Body of pancreas (tissue), 4 donors: ENCODE measurements around the gene GNB1.

ENCODE experiments used
- POLR2A ChIP-seq, 3 donors: fragments of 450-650 bp; IDR thresholded peaks; one replicate each; pipeline ENCODE4 v1.6.1; 2016; ENCODE audit warnings: antibody characterized with exemption in 3 of 3, mild to moderate bottlenecking in 2 of 3
- TF ChIP-seq, protein P1 (sequence below), 7 experiments: fragments of 450-650 bp in 4 of 7; fragments of 200-600 bp in 3 of 7; sonication (generic) in 3 of 7; IDR thresholded peaks; one replicate each; pipeline ENCODE4 v1.5.1; 2016 to 2019; ENCODE audit warnings: antibody characterized with exemption in 7 of 7

DNA sequence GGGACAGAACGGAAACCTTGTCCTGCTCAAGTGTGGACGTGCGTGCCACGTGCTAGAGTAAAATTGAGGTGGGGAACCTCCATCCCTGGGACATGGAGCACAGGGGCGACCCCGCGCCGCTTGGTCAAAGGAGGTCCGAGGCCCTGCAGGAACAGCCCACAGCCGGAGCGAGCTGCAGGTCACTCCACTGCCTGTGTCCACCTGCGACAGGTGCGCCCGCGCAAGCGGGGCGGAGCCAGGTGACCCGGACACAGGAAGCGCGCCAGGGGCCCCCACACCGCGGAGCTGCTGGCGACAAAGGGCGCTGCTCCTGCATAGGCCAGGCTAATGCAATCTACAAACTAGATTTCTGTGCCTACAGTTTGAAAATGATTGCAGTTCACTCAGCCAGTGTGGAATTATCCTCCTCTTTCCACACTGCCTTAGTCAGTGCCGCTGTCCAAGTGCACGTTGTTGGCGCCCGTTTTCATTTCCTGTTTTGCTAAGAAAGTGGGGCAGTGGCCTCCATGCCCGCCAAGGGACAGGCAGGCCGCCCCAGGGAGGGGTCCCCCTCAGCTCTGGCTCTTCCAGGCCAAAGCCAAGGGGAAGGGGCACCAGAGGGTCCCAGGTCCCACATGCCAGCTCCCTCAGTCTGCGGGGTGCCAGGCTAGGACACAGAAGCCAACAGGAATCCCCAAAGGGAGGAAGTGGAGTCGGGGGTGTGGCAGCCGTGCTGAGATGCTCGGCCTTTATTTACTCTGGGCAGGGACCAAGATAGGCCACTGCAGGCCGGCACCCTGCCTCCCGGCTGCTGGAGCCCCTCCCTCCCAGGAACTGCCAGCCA, 108.3 kb downstream of the GNB1 start:
- TF ChIP-seq, protein P1, sequence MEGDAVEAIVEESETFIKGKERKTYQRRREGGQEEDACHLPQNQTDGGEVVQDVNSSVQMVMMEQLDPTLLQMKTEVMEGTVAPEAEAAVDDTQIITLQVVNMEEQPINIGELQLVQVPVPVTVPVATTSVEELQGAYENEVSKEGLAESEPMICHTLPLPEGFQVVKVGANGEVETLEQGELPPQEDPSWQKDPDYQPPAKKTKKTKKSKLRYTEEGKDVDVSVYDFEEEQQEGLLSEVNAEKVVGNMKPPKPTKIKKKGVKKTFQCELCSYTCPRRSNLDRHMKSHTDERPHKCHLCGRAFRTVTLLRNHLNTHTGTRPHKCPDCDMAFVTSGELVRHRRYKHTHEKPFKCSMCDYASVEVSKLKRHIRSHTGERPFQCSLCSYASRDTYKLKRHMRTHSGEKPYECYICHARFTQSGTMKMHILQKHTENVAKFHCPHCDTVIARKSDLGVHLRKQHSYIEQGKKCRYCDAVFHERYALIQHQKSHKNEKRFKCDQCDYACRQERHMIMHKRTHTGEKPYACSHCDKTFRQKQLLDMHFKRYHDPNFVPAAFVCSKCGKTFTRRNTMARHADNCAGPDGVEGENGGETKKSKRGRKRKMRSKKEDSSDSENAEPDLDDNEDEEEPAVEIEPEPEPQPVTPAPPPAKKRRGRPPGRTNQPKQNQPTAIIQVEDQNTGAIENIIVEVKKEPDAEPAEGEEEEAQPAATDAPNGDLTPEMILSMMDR (IDR thresholded peaks at IDR 0.05): peak in 1 of 7 experiments; percentile 6
- peak; percentile 19 to 57 (median 48) for TF ChIP-seq POLR2A (IDR thresholded peaks at IDR 0.05)
